Activated gamma-delta T cell (primary cell): ENCODE results near the gene ITSN2.

ENCODE experiments used
- DNase-seq: peaks from one replicate; lab custom pipeline; 2025; lab: John Stamatoyannopoulos, UW

ITSN2 gene

GRCh38 chr2:24269265-24269664 is 91.1 kb downstream of the ITSN2 start:
- no peak for DNase-seq

- no peak for DNase-seq
Measured at GRCh38 chr2:24265212-24265611, 95.1 kb downstream of the ITSN2 start.

GRCh38 chr2:24262421-24262970 is 97.8 kb downstream of the ITSN2 start:
- no peak for DNase-seq

- no peak for DNase-seq
Measured at GRCh38 chr2:24261441-24261840, 98.9 kb downstream of the ITSN2 start.

- no peak for DNase-seq
Measured at GRCh38 chr2:24259316-24259715, 101.0 kb downstream of the ITSN2 start.

GRCh38 chr2:24258718-24259117 is 101.6 kb downstream of the ITSN2 start:
- DNase-seq: no peak

GRCh38 chr2:24253303-24253919 is 106.9 kb downstream of the ITSN2 start:
- DNase-seq: no peak

GRCh38 chr2:24247592-24247991 is 112.7 kb downstream of the ITSN2 start:
- DNase-seq: no peak

GRCh38 chr2:24247164-24247563 is 113.2 kb downstream of the ITSN2 start:
- DNase-seq: no peak

- no peak for DNase-seq
Measured at GRCh38 chr2:24245986-24246776, 114.2 kb downstream of the ITSN2 start.

- no peak for DNase-seq
Measured at GRCh38 chr2:24241528-24241927, 118.8 kb downstream of the ITSN2 start.

GRCh38 chr2:24239553-24239952 is 120.8 kb downstream of the ITSN2 start:
- DNase-seq: no peak

- no peak for DNase-seq
Measured at GRCh38 chr2:24238158-24238557, 122.2 kb downstream of the ITSN2 start.

- no peak for DNase-seq
Measured at GRCh38 chr2:24237313-24237712, 123.0 kb downstream of the ITSN2 start.

- DNase-seq: no peak
Measured at GRCh38 chr2:24233321-24233720, 127.0 kb downstream of the ITSN2 start.

- DNase-seq: no peak
Measured at GRCh38 chr2:24231461-24231881, 128.9 kb downstream of the ITSN2 start.

- DNase-seq: no peak
Measured at GRCh38 chr2:24228470-24228869, 131.9 kb downstream of the ITSN2 start.

GRCh38 chr2:24225499-24226242 is 134.7 kb downstream of the ITSN2 start:
- no peak for DNase-seq

GRCh38 chr2:24222946-24223345 is 137.4 kb downstream of the ITSN2 start:
- no peak for DNase-seq

GRCh38 chr2:24221343-24222050 is 138.8 kb downstream of the ITSN2 start:
- DNase-seq: no peak

- no peak for DNase-seq
Measured at GRCh38 chr2:24220554-24221291, 139.6 kb downstream of the ITSN2 start.
